HG03432 (cell line): ENCODE measurements around the gene SYS1.

Source experiments
- ATAC-seq: cut with Tn5 transposase; IDR thresholded peaks from one replicate; pipeline ENCODE4 v1.9.1; 2021; ENCODE audit warnings: mild to moderate bottlenecking, moderate library complexity; ENCODE audit not compliant: unreplicated experiment

The SYS1 gene

GRCh38 chr20:45362804-45363610 is at the start of gene SYS1:
TSS of gene SYS1 (plus strand) at chr20:45363156. CDS start at chr20:45363532, 376 bp downstream.
- ATAC-seq: peak; percentile 79

DNA sequence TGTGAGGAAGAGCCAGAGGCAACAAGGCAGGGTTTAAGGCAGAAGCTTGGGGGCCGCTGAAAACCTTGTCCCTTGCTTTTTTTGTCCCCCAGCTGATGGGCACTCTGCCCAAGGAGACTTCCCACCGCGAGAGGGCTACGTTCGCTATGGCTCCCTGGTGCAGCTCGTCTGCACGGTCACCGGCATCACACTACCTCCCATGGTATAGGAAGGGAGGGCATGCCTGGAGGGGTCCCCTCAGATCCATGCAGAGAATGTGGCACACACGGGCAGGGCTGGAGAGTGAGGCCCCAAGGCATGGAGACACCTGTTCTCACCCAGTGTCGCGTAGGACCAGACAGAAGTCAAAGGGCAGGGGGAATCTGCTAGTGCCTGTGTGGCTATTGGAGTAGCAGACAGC is 49.0 kb upstream of the SYS1 start:
- no peak for ATAC-seq

DNA sequence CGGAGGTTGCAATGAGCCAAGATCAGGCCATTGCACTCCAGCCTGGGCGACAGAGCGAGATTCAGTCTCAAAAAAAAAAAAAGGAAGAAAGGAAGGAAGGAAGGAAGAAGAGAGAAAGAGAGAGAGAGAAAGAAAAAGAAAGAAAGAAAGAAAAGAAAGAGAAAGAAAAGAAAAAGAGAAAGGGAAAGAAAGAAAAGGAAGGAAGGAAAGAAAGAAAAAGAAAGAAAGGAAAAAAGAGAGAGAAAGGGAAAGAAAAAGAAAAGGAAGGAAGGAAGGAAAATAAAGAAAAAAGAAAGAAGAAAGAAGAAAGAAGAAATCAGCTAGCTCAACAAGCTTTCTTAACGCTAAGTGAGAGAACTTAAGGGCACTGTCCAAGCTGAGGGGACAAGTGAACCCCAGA is 47.3 kb upstream of the SYS1 start:
- ATAC-seq: no peak

DNA sequence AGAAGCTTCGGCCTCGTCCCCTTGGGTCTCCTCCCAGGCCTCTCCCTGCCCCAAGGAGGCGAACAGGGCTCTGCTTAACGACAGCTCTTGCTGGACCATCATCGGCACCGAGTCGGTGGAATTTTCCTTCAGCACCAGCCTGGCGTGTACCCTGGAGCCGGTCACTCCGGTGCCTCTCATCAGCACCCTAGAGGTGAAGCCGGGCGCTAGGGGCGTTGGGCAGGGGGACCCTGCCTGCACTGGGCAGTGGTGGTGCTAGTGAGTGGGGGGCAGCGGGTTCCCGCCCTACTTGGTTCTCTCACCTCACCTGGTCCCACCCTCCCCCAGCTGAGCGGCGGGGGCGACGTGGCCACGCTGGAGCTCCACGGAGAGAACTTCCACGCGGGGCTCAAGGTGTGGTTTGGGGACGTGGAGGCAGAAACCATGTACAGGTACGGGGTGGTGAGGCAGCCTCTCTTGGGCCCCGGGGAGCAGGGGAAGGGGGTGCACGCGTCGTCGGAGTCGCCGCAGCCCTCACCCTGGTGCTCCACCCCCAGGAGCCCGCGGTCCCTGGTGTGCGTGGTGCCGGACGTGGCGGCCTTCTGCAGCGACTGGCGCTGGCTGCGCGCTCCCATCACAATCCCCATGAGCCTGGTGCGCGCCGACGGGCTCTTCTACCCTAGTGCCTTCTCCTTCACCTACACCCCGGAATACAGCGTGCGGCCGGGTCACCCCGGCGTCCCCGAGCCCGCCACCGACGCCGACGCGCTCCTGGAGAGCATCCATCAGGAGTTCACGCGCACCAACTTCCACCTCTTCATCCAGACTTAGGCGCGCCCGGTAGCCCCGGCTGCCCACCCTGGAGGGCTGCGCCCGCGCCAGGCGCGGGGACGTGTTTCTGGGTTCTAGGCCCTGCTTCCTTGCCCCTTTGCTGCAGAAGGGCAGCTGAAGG is 46.5 kb upstream of the SYS1 start:
- no peak for ATAC-seq

GRCh38 chr20:45317826-45318225 is 45.1 kb upstream of the SYS1 start:
- no peak for ATAC-seq

DNA sequence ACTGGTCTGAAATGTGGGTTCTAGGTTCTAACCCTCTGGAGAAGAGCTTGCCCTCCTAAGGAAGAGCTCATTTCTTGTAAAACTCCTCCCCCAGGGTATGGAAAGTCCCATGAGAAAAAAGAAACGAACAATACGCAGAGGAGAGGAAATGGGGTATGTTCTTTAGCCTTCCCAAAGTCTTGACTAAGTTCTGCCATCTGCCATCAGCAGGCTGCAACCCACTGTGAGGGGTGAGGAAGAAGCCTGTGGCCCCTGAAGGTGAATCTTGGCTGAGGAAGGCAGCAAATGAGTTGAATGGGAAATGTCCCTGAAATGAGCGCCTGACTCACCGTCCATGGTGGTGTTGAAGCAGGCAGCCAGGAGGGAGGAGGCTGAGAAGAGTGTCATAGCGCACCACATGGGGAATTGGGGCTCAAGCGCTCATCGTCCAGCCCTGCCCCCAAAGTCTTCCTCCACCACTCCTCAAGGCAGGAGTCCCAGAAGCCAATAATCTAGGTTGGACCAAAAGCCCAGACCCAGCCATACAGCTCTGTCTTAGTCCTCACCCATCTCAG is 44.5 kb upstream of the SYS1 start:
- no peak for ATAC-seq

DNA sequence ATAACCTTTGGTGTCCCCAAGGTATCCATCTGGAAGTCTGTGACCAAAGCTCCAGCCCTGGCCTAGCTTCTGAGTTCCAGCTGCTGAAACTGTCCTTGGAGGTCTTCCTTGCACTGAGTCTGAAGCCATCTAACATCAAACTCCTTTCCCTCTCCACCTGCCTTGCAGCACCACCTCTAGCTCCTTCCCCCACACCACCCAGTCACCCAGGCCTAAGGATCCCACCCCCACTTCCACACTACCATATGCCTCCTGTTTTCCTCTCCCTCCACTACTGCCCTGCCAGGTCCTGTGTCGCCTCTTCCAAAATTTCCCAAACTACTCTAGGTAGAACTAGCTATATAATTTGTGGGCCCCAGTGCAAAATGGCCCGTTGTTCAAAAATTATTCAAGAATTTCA is 44.0 kb upstream of the SYS1 start:
- ATAC-seq: no peak

DNA sequence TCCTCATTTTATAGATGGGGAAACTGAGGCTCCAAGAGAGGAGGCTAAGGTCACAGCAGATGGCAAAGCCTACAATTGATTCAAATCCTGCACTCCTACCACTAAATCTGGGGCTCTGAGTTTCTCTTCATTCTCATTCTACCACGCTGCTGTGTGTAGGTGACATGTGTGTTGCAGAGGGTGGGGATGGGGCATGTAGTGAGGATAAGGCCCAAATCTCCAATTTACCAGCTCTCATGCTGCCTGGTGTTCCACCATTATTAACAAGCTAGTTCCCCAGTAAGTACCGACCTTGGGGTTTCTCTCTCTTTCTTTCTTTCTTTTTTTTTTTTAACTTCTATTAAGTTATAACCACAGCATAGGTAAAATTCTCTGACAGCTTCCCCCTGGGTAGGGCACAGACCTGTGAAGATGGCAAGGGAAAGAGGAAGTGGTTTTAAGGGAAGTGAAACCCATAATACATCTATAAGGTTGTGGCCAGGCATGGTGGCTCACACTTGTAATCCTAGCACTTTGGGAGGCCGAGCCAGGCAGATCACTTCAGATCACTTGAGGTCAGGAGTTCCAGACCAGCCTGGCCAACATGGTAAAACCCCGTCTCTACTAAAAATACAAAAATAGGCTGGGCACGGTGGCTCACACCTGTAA is 41.9 kb upstream of the SYS1 start:
- peak; percentile 82 for ATAC-seq

- no peak for ATAC-seq
Observed at GRCh38 chr20:45322952-45323383, 40.0 kb upstream of the SYS1 start.

GRCh38 chr20:45323731-45324130 is 39.2 kb upstream of the SYS1 start:
- no peak for ATAC-seq

GRCh38 chr20:45325371-45325770 is 37.6 kb upstream of the SYS1 start:
- no peak for ATAC-seq

DNA sequence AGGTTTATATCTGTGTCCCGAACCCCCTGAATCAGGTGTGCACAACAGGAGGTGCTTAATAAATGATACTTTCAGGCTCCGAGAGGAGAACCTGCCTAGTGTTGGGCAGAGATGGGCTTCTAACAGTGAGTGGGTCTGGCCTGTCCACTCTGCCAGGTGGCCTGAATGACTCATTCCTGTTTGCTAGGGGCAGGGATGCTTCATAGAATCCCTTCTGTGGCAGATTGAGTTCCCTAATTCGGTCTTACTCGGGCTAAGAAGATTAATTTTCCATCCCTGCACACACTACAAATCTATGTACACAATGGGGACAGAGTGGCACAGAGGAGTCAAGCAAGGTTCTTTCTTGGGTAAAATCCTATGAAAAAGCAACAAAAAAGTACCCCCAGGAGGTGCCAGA is 34.5 kb upstream of the SYS1 start:
- no peak for ATAC-seq

DNA sequence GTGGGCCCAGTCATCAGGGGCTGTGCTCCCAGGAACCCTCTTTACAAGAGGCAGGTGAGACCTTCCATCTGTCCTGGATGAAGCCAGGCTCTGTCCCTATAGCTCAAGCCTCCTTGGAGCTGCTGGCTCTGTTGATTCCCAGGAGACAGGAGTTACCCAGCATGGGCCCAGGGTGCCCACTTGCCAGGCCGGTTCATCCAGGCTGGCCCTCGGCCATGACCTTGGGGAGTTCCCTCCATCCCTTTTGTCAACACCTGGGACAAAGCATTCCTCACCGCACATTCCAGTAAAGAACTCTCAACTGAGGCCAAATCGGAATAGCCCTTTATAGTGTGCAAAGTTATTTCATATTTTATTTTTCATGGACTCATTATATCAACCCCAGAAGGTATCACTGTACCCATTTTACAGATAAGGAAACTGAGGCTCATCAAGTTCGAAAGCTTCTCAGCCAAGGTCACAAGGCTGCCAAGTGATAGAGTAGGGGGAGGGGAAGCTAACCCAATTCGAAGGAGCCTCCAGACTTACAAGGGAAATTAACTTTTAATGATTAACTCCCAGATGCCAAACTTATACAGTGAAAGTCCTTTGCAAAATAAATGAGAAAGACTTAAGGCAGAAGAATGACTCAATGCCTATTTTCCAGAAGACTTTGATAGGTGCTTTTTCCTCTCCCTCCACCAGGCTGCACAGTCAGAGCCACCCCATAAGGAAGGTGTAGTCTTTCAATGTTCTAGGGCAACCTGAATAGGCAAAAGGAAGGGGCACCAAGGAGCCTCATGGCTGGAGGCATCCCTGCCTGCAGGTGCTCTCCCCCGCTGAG is 33.2 kb upstream of the SYS1 start:
- ATAC-seq: no peak

- ATAC-seq: no peak
Observed at GRCh38 chr20:45330476-45330875, 32.5 kb upstream of the SYS1 start.

- ATAC-seq: no peak
Observed at GRCh38 chr20:45336530-45337366, 26.2 kb upstream of the SYS1 start.

DNA sequence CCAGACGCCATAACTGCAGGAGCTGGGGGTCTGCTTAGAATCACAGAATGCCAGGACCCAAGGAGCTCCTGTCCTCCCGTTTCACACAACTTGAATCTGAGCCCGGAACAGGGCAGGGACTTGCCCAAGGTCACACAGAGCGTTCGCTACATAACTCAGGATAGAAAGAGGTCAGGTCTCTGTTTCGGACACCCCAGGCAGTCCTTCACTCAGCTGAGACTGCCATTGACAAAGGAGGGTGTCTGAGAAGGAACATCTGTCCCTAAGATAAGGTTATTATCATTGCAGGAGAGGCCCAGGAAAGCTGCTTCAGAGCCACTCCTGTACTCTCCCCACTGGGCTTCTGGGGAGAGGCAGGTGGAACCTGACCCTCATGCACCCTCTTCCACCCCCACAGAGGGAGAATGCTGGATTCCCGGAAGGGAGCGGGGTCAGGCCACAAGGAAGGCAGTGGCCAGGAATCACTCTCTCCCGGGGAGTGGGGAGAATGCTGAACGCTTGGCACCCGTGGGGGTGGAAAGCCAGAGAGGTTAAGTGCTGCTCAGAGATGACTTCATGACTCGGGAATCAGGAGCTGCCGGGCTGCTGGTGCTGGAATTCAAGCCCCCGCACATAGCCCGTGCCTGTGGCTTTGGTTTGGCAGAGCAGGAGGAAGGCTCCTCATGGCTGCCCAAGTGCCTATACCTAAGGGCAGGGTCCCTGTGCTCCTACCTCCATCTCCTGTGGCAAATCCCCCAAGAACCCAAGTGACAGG is 25.4 kb upstream of the SYS1 start:
- ATAC-seq: no peak

DNA sequence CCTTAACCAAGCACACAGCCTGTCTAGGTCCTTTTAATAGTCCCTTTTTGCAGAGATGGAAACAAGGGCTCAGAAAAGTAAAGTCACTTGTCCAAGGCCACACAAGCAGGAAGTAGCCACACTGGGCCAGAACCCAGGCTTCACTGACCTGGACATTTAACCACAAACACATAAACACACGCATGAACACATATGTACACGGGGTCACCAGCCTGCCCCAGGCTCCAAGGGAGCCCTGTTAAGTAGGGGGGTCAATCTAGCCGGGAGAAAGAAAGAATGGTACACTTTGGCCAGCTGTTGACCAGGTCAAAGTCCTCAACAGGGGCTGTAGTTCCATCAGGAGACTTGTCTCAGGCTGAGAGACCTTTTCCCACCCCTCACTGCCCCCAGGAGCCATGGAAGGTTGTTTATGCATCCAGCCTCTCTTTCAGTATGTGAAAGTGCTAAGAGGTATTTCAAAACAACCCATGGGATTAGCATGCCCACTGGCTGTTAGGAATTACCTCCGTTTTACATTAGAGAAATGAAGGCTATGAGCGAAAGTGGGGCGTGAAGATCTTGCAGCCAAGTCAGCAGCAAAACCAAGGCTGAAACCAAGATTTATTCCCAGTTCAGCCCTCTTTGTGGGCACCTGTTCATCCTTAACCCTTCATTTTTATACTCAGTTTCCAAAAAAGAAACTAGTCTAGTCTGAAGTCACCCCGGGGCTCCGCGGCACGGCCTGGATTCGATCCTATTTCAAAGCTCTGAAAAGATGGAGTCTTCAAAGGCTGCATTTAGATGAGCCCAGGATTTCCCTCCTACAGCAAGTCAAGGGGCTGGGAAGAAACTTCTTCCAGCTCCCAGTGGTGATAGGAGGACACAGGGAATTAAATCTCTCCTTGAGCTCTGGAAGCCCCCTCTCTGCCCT is 24.6 kb upstream of the SYS1 start:
- ATAC-seq: no peak

GRCh38 chr20:45339084-45339483 is 23.9 kb upstream of the SYS1 start:
- ATAC-seq: no peak
